ENCODE measurements around the gene TMEM14A.

TMEM14A gene

DNA sequence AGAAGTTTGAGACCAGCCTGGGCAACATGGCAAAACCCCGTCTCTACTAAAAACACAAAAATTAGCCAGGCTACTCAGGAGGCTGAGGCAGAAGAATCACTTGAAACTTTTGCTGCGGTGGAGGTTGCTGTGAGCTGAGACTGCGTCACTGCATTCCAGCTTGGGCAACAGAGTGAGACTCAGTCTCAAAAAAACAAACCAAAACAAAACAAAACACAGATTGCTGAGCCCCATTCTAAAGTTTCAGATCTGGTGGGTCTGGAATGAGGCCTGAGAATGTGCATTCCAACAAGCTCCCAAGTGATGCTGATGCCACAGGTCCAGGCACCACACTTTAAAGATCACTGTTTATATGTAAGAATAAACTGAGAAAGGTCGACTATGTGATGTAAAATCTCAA, 24.9 kb upstream of the TMEM14A start:
- H3K36me3 ChIP-seq (ENCODE audit: insufficient read depth, low read length): no peaks in the 10 kb centered on the region; the same call in 1 of the 2 replicates
- H3K4me2 ChIP-seq (ENCODE audit: low read length): no peak overlapping the region
- no peak overlapping the region for H3K27ac ChIP-seq (ENCODE audit: low read depth, low read length, poor library complexity, severe bottlenecking)
- H3K9me2 ChIP-seq (ENCODE audit: low read depth, low read length): no peaks in the 10 kb centered on the region
- peaks cover 2% of the 10 kb centered on the region for H3K4me1 ChIP-seq (ENCODE audit: insufficient read depth, low read length, severe bottlenecking)
- H3K9ac ChIP-seq (ENCODE audit: low read length): no peak overlapping the region
- H3F3A ChIP-seq (ENCODE audit: insufficient read depth, low read length): no peaks in the 10 kb centered on the region
- H3K27me3 ChIP-seq (ENCODE audit: insufficient read depth, low read length): no peaks in the 10 kb centered on the region; the same call in 1 of the 2 replicates
- no peaks in the 10 kb centered on the region for H4K20me1 ChIP-seq (ENCODE audit: insufficient read depth, low read length)
- H2AFZ ChIP-seq (ENCODE audit: low read length): no peak overlapping the region
- no peak overlapping the region for H3K4me3 ChIP-seq (ENCODE audit: low read depth, low read length, poor library complexity, severe bottlenecking)
- TF ChIP-seq CTCF (IDR thresholded peaks at IDR 0.05; ENCODE audit: low read length) (no peak), EZH2 (IDR thresholded peaks at IDR 0.05; ENCODE audit: borderline replicate concordance, low read length) (no peak)
- no peaks in the 10 kb centered on the region for H3K79me2 ChIP-seq (ENCODE audit: insufficient read depth, low read length)
- H3K9me3 ChIP-seq (ENCODE audit: low read length): no peaks in the 10 kb centered on the region

GRCh38 chr6:52647199-52647598, 23.7 kb upstream of the TMEM14A start:
- H3K9me3 ChIP-seq (ENCODE audit: low read length): no peaks in the 10 kb centered on the region
- H3K4me3 ChIP-seq (ENCODE audit: low read depth, low read length, poor library complexity, severe bottlenecking): no peak overlapping the region
- no peaks in the 10 kb centered on the region; the same call in 1 of the 2 replicates for H3K27me3 ChIP-seq (ENCODE audit: insufficient read depth, low read length)
- no peaks in the 10 kb centered on the region for H3F3A ChIP-seq (ENCODE audit: insufficient read depth, low read length)
- H3K4me1 ChIP-seq (ENCODE audit: insufficient read depth, low read length, severe bottlenecking): peaks cover 13% of the 10 kb centered on the region
- H4K20me1 ChIP-seq (ENCODE audit: insufficient read depth, low read length): no peaks in the 10 kb centered on the region
- no peak overlapping the region for H3K27ac ChIP-seq (ENCODE audit: low read depth, low read length, poor library complexity, severe bottlenecking)
- no peaks in the 10 kb centered on the region for H3K9me2 ChIP-seq (ENCODE audit: low read depth, low read length)
- H3K9ac ChIP-seq (ENCODE audit: low read length): no peak overlapping the region
- no peak overlapping the region for H2AFZ ChIP-seq (ENCODE audit: low read length)
- no peak overlapping the region for H3K4me2 ChIP-seq (ENCODE audit: low read length)
- no peak for TF ChIP-seq EZH2 (IDR thresholded peaks at IDR 0.05; ENCODE audit: borderline replicate concordance, low read length)
- no peak for TF ChIP-seq CTCF (IDR thresholded peaks at IDR 0.05; ENCODE audit: low read length)
- no peaks in the 10 kb centered on the region; the same call in 1 of the 2 replicates for H3K36me3 ChIP-seq (ENCODE audit: insufficient read depth, low read length)
- H3K79me2 ChIP-seq (ENCODE audit: insufficient read depth, low read length): no peaks in the 10 kb centered on the region

DNA sequence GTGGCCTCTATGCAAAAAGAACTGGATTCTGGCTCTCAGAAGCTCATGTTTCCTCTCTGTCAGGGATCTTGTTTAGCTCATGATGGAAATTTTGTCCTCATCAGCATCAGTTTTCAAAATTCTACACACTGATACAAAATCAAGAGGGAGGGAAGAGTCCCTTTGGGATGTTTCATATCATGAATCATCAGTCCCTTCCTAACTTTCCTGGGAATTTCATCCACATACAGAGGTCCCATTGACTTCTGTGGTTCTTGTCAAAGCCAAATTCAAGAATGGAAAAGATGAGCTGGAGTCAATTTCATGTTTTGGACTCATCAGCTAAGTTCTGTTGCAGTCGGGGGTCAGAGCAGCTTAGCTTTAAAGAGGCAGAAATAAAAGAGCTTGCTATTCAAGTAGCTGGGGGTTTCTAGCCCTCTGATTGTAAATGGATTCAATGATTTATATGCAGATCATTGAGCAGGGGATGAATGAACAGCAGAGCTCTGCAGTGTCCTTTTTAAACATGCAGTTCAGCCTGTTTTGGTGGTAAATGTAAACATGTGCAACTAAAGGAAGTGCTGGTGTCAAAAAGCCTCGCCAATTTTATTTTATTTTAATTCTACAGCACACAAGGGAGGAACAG, 21.3 kb upstream of the TMEM14A start:
- Histone ChIP-seq H3K9me3 (ENCODE audit: low read length) (no peaks in the 10 kb centered on the region), H3F3A (ENCODE audit: insufficient read depth, low read length) (no peaks in the 10 kb centered on the region), H3K9ac (ENCODE audit: low read length) (no peak overlapping the region), H3K4me1 (ENCODE audit: insufficient read depth, low read length, severe bottlenecking) (peaks cover 14% of the 10 kb centered on the region), H3K79me2 (ENCODE audit: insufficient read depth, low read length) (no peaks in the 10 kb centered on the region), H2AFZ (ENCODE audit: low read length) (no peak overlapping the region), H3K27ac (ENCODE audit: low read depth, low read length, poor library complexity, severe bottlenecking) (no peak overlapping the region), H4K20me1 (ENCODE audit: insufficient read depth, low read length) (no peaks in the 10 kb centered on the region), H3K4me2 (ENCODE audit: low read length) (no peak overlapping the region), H3K27me3 (ENCODE audit: insufficient read depth, low read length) (no peaks in the 10 kb centered on the region), H3K4me3 (ENCODE audit: low read depth, low read length, poor library complexity, severe bottlenecking) (no peak overlapping the region), H3K9me2 (ENCODE audit: low read depth, low read length) (no peaks in the 10 kb centered on the region), H3K36me3 (ENCODE audit: insufficient read depth, low read length) (no peaks in the 10 kb centered on the region; the same call in 1 of the 2 replicates)
- no peak for TF ChIP-seq CTCF (IDR thresholded peaks at IDR 0.05; ENCODE audit: low read length)
- no peak for TF ChIP-seq EZH2 (IDR thresholded peaks at IDR 0.05; ENCODE audit: borderline replicate concordance, low read length)
